Erythroblast (primary cell): ENCODE results near the gene HEPN1.

ENCODE experiments used
- GATA1 ChIP-seq: IDR thresholded peaks from 2 replicates; pipeline ENCODE4 v1.6.1; 2011; ENCODE audit warnings: low read depth, mild to moderate bottlenecking, control low read depth, low read length, moderate library complexity
- POLR2A ChIP-seq: IDR thresholded peaks from 2 replicates; pipeline ENCODE4 v1.6.1; 2011; ENCODE audit warnings: mild to moderate bottlenecking, low read length

GRCh38 chr11:124918950-124919349 is at the start of gene HEPN1:
- TF ChIP-seq POLR2A (no peak), GATA1 (no peak)
